HG02840 (cell line): ENCODE measurements around the gene CAPN12.

Experiments
- ATAC-seq: cut with Tn5 transposase; IDR thresholded peaks from one replicate; pipeline ENCODE4 v1.9.1; 2021; ENCODE audit warnings: mild to moderate bottlenecking, moderate library complexity, moderate number of reproducible peaks; ENCODE audit not compliant: unreplicated experiment, low FRiP score

CAPN12 gene

GRCh38 chr19:38698225-38699026 lies 45.8 kb downstream of the CAPN12 start:
- ATAC-seq, result no peak

- no peak for ATAC-seq
Measured at GRCh38 chr19:38697641-38698071, 46.6 kb downstream of the CAPN12 start.

GRCh38 chr19:38697197-38697596 lies 47.1 kb downstream of the CAPN12 start:
- ATAC-seq, result no peak

GRCh38 chr19:38696729-38697055 lies 47.6 kb downstream of the CAPN12 start:
- ATAC-seq, result no peak

- no peak for ATAC-seq
Measured at GRCh38 chr19:38695832-38696728, 48.2 kb downstream of the CAPN12 start.

- no peak for ATAC-seq
Measured at GRCh38 chr19:38695317-38695683, 49.0 kb downstream of the CAPN12 start.

GRCh38 chr19:38693380-38694223 lies 50.7 kb downstream of the CAPN12 start:
- ATAC-seq, result no peak

- no peak for ATAC-seq
Measured at GRCh38 chr19:38692458-38693379, 51.6 kb downstream of the CAPN12 start.

- ATAC-seq, result no peak
Measured at GRCh38 chr19:38691938-38692457, 52.3 kb downstream of the CAPN12 start.

GRCh38 chr19:38690832-38691231 lies 53.4 kb downstream of the CAPN12 start:
- no peak for ATAC-seq

- ATAC-seq, result no peak
Measured at GRCh38 chr19:38690146-38690545, 54.1 kb downstream of the CAPN12 start.

GRCh38 chr19:38687837-38688378 lies 56.4 kb downstream of the CAPN12 start:
- no peak for ATAC-seq

- ATAC-seq, result no peak
Measured at GRCh38 chr19:38686530-38686888, 57.8 kb downstream of the CAPN12 start.

- ATAC-seq, result no peak
Measured at GRCh38 chr19:38685666-38686529, 58.4 kb downstream of the CAPN12 start.

- no peak for ATAC-seq
Measured at GRCh38 chr19:38684862-38685665, 59.2 kb downstream of the CAPN12 start.

- ATAC-seq, result no peak
Measured at GRCh38 chr19:38684078-38684861, 60.0 kb downstream of the CAPN12 start.
